Adrenal gland (tissue), 5 donors: ENCODE data around the gene STRN4.

Source experiments
- POLR2A ChIP-seq, 2 donors: fragments of 450-650 bp; IDR thresholded peaks; one replicate each; pipeline ENCODE4 v1.6.1; 2017; ENCODE audit warnings: antibody characterized with exemption in 2 of 2, mild to moderate bottlenecking in 2 of 2, moderate library complexity in 1 of 2
- TF ChIP-seq, protein P1 (sequence below), 6 experiments: fragments of 450-650 bp in 4 of 6; fragments of 200-600 bp in 2 of 6; sonication (generic) in 1 of 6; IDR thresholded peaks; 1 replicate in 5 of 6; 2 replicates in 1 of 6; pipeline versions ENCODE4 v1.5.1 to v1.8.0; 2016 to 2021; ENCODE audit warnings: antibody characterized with exemption in 6 of 6, mild to moderate bottlenecking in 2 of 6, moderate library complexity in 1 of 6
- donor health status: DM: no; HTN: no; CAD: no.

DNA sequence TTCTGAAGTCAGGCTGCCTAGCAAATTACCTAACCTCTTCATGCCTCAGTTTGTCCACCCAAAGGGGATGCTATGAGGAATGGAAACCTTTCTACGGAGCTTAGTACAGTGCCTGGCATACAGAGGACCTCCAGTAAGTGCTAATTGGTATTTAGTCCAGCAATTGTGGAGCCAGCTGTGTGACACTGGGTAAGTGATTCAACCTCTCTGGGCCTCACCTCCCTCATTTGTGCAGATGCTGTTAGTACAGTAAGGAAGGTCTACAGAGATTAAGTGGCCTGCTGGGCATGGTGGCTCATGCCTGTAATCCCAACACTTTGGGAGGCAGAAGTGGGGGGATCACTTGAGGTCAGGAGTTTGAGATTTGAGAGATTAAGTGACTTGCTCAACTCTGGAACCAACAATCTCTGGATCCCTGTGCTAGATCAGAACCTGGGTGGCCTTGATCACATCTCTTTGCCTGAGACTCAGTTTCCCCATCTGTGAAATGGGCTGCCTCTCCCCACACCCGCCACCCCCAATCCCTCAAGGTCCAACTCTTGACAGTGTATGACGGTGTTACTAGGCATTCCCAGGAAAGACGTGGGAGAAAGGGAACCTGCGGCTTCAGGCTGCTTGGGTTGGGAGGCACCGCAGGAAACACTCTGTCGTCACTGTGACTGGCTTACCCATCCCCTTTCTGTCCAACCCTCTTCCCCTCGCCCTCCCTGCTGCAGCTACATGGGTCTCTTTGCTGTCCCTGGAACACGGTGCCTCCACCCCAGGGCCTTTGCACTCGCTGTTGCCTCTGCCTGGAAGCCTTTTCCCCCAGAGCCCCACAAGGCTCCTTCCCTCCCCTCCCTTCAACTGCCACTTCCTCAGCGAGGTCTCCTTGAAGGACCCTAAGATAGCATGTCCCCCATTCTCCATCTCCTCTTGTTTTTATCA, 47.6 kb downstream of the STRN4 start:
- TF ChIP-seq, protein P1, sequence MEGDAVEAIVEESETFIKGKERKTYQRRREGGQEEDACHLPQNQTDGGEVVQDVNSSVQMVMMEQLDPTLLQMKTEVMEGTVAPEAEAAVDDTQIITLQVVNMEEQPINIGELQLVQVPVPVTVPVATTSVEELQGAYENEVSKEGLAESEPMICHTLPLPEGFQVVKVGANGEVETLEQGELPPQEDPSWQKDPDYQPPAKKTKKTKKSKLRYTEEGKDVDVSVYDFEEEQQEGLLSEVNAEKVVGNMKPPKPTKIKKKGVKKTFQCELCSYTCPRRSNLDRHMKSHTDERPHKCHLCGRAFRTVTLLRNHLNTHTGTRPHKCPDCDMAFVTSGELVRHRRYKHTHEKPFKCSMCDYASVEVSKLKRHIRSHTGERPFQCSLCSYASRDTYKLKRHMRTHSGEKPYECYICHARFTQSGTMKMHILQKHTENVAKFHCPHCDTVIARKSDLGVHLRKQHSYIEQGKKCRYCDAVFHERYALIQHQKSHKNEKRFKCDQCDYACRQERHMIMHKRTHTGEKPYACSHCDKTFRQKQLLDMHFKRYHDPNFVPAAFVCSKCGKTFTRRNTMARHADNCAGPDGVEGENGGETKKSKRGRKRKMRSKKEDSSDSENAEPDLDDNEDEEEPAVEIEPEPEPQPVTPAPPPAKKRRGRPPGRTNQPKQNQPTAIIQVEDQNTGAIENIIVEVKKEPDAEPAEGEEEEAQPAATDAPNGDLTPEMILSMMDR (IDR thresholded peaks at IDR 0.05): no peak
- TF ChIP-seq POLR2A (IDR thresholded peaks at IDR 0.05): no peak
